ENCODE data around the gene RNF126. TPM values are rescaled to one million over a fixed set of nuclear protein-coding genes. Genes with fewer than 3 reads are reported as not detected.
"Not testable (repeated sequence)": the region's sequence is repeated elsewhere in the genome, so short reads cannot be mapped to it uniquely, and the experiment has no call there.

The RNF126 gene
- total RNA-seq, 2 experiments from 2014 or later, result 71.5 to 80.3 TPM

DNA sequence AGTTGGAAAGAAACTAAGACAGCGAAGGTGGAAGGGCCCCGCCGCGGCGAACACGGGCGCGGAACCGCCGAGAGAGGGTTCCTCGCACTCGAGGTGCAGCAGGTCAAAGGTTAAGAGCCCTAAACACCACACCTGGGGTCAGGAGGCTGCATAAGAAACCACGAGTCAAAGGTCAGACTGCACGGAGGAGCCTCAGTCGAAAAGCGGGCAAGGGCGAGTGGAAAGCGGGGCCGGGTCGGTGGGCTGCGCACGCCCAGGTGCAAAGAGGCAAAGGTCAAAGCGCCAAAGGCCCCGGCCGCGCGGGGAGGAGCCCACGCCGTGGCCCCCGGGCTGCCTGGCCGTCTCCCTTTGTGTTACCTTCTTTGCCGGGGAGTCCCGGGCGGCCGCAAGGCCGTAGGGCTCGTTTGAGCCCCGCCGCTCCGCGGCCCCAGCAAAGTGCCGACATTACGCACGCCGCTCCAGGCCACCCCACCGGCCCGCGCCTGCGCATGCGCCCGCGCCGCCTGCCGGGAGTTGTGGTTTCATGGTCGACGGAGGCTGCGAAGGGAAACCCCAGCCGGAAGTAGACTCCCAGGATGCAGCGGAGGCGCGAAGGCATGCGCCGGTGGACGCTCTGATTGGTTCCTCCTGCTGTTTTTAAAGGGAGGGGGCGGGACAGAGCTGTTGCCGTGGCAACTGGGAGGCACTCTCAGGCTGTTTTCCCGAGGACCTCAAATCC lies 29.8 kb downstream of the RNF126 start, which contains the start of gene POLRMT:
TSS of gene POLRMT (minus strand) at position 470 of the 718 bp plus-strand sequence. CDS start at position 445, 25 bp downstream.
- peak; percentile 98 for DNase-seq
- H3K9me3 Mint-ChIP-seq, result no peaks in the 10 kb centered on the region
- peaks cover 17% of the 10 kb centered on the region for H3K36me3 Mint-ChIP-seq (ENCODE audit: low read depth)
- no peaks in the 10 kb centered on the region for H3K27me3 Mint-ChIP-seq
- peak within 1 kb of the TSS; percentile 91 for H3K27ac Mint-ChIP-seq
- CTCF ChIA-PET, result interaction anchor here (0.7 to 1.3 kb wide), 5 partner anchors 9 to 122 kb away, joined by 3 to 5 read pairs (median 4); no protein-coding TSS in a partner anchor
- peaks cover 22% of the 10 kb centered on the region for H3K4me1 Mint-ChIP-seq
- H3K4me3 Mint-ChIP-seq, result peak within 1 kb of the TSS; percentile 96
- POLR2A ChIA-PET, result interaction anchor here (0.6 kb wide), 1 partner anchor 499 kb away, joined by 3 read pairs; no protein-coding TSS in a partner anchor

- DNase-seq, result peak; percentile 26
- no peaks in the 10 kb centered on the region for H3K27me3 Mint-ChIP-seq
- H3K9me3 Mint-ChIP-seq, result no peaks in the 10 kb centered on the region
- H3K4me1 Mint-ChIP-seq, result peaks cover 22% of the 10 kb centered on the region
- peak overlapping the region; percentile 96 for H3K4me3 Mint-ChIP-seq
- H3K36me3 Mint-ChIP-seq (ENCODE audit: low read depth), result peaks cover 19% of the 10 kb centered on the region
- peak overlapping the region; percentile 91 for H3K27ac Mint-ChIP-seq
- POLR2A ChIA-PET, result interaction anchor here (0.6 kb wide), 1 partner anchor 500 kb away, joined by 3 read pairs; no protein-coding TSS in a partner anchor
- CTCF ChIA-PET, result interaction anchor here (1.1 kb wide), 1 partner anchor 22 kb away, joined by 4 read pairs; no protein-coding TSS in a partner anchor
These were observed 30.4 kb downstream of the RNF126 start for GRCh38 chr19:632579-633067.

GRCh38 chr19:629961-630714 lies 32.9 kb downstream of the RNF126 start:
- H3K36me3 Mint-ChIP-seq (ENCODE audit: low read depth), result peaks cover 21% of the 10 kb centered on the region
- no peak for DNase-seq
- peaks cover 21% of the 10 kb centered on the region for H3K4me1 Mint-ChIP-seq
- CTCF ChIA-PET, result no interaction called here
- H3K27me3 Mint-ChIP-seq, result no peaks in the 10 kb centered on the region
- no peaks in the 10 kb centered on the region for H3K9me3 Mint-ChIP-seq
- POLR2A ChIA-PET, result no interaction called here
- peak overlapping the region; percentile 14 for H3K27ac Mint-ChIP-seq
- no peak overlapping the region for H3K4me3 Mint-ChIP-seq

DNA sequence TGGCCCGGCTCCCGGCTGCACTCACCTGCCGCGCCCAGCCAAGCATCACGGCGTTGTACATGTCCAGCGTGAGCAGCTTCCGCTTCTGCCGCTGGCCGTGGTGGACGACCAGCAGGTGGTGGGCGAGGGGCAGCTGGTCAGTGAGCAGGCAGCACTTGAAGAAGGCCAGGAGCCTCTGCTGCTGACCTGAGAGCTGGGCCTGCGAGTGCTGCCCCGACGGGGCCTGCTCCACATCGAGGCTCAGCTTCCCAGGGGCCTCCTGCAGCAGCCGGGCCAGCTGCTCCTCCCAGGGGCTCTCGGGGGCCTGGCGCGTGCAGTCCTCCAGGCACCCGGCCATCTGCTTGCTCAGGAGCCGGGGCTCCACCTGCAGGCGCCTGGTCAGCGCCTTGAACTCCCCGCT lies 33.5 kb downstream of the RNF126 start:
- H3K27me3 Mint-ChIP-seq, DNase-seq, H3K27ac Mint-ChIP-seq, CTCF ChIA-PET, H3K4me3 Mint-ChIP-seq, H3K9me3 Mint-ChIP-seq, POLR2A ChIA-PET: not testable (repeated sequence)
- Mint-ChIP-seq H3K4me1 (peaks cover 21% of the 10 kb centered on the region), H3K36me3 (ENCODE audit: low read depth) (peaks cover 21% of the 10 kb centered on the region)

- H3K36me3 Mint-ChIP-seq (ENCODE audit: low read depth), result peaks cover 24% of the 10 kb centered on the region
- no peak for DNase-seq
- POLR2A ChIA-PET, result no interaction called here
- no peaks in the 10 kb centered on the region for H3K9me3 Mint-ChIP-seq
- no peak overlapping the region for H3K4me3 Mint-ChIP-seq
- H3K27ac Mint-ChIP-seq, result no peak overlapping the region
- H3K4me1 Mint-ChIP-seq, result peaks cover 13% of the 10 kb centered on the region
- CTCF ChIA-PET, result no interaction called here
- no peaks in the 10 kb centered on the region for H3K27me3 Mint-ChIP-seq
These were observed 34.8 kb downstream of the RNF126 start for GRCh38 chr19:628168-628567.

DNA sequence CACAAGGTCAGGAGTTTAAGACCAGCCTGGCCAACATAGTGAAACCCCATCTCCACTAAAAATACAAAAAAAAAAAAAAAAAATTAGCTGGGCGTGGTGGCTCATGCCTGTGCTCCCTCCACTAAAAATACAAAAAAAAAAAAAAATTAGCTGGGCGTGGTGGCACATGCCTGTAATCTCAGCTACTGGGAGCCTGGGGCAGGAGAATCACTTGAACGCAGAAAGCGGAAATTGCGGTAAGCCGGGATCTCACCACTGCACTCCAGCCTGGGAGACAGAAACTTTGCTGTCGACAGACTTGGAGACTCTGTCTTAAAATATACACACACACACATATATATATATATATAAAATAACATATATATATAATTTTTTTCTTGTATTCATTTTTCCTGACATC lies 36.4 kb downstream of the RNF126 start:
- H3K9me3 Mint-ChIP-seq, POLR2A ChIA-PET, H3K4me3 Mint-ChIP-seq, H3K27ac Mint-ChIP-seq, H3K27me3 Mint-ChIP-seq, H3K4me1 Mint-ChIP-seq, DNase-seq: not testable (repeated sequence)
- CTCF ChIA-PET, result interaction anchor here (1.0 to 1.4 kb wide), 2 partner anchors 54 to 107 kb away, joined by 3 read pairs; no protein-coding TSS in a partner anchor
- peaks cover 23% of the 10 kb centered on the region for H3K36me3 Mint-ChIP-seq (ENCODE audit: low read depth)

DNA sequence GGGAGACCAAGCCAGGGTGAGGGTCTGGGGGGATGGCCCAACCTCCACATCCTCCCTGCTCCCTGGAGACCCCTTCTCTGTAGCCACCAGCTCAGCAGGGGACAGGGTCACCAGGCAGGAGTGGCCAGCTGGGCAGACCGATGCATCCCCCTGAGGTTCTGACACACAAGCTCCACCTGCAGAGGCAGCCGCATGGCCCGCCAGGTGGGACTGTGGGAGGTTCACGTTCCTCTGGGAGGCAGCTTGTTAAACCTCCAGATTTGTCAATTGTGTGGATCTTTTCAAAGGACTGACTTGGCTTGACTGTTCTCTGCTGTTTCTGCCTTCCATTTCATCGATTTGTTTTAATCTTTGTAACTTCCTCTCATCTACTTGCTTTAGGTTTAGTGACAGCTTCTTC lies 37.8 kb downstream of the RNF126 start:
- H3K4me3 Mint-ChIP-seq, result no peak overlapping the region
- POLR2A ChIA-PET, result no interaction called here
- no peak for DNase-seq

GRCh38 chr19:624433-625109 lies 38.4 kb downstream of the RNF126 start:
- Mint-ChIP-seq H3K9me3 (no peaks in the 10 kb centered on the region), H3K36me3 (ENCODE audit: low read depth) (peaks cover 21% of the 10 kb centered on the region), H3K4me1 (peaks cover 3% of the 10 kb centered on the region), H3K27me3 (no peaks in the 10 kb centered on the region), H3K27ac (no peak overlapping the region), H3K4me3 (no peak overlapping the region)
- DNase-seq, result no peak
- POLR2A ChIA-PET, result no interaction called here
- CTCF ChIA-PET, result interaction anchor here (1.3 kb wide), 1 partner anchor 40 kb away, joined by 4 read pairs; no protein-coding TSS in a partner anchor

More for the DNA sequence above, 37.8 kb downstream of the RNF126 start:
- Mint-ChIP-seq H3K36me3 (ENCODE audit: low read depth) (peaks cover 18% of the 10 kb centered on the region), H3K9me3 (no peaks in the 10 kb centered on the region), H3K27ac (no peak overlapping the region), H3K27me3 (no peaks in the 10 kb centered on the region), H3K4me1 (peaks cover 3% of the 10 kb centered on the region)
- CTCF ChIA-PET, result interaction anchor here (1.3 to 1.4 kb wide), 2 partner anchors 41 to 109 kb away, joined by 3 to 4 read pairs; no protein-coding TSS in a partner anchor

GRCh38 chr19:623974-624373 lies 39.0 kb downstream of the RNF126 start:
- no peaks in the 10 kb centered on the region for H3K27me3 Mint-ChIP-seq
- ChIA-PET CTCF (interaction anchor here (0.5 kb wide), 1 partner anchor 12 kb away, joined by 3 read pairs; no protein-coding TSS in a partner anchor), POLR2A (no interaction called here)
- no peaks in the 10 kb centered on the region for H3K9me3 Mint-ChIP-seq
- H3K27ac Mint-ChIP-seq, result no peak overlapping the region
- no peak overlapping the region for H3K4me3 Mint-ChIP-seq
- DNase-seq, result no peak
- peaks cover 2% of the 10 kb centered on the region for H3K4me1 Mint-ChIP-seq
- peaks cover 22% of the 10 kb centered on the region for H3K36me3 Mint-ChIP-seq (ENCODE audit: low read depth)

DNA sequence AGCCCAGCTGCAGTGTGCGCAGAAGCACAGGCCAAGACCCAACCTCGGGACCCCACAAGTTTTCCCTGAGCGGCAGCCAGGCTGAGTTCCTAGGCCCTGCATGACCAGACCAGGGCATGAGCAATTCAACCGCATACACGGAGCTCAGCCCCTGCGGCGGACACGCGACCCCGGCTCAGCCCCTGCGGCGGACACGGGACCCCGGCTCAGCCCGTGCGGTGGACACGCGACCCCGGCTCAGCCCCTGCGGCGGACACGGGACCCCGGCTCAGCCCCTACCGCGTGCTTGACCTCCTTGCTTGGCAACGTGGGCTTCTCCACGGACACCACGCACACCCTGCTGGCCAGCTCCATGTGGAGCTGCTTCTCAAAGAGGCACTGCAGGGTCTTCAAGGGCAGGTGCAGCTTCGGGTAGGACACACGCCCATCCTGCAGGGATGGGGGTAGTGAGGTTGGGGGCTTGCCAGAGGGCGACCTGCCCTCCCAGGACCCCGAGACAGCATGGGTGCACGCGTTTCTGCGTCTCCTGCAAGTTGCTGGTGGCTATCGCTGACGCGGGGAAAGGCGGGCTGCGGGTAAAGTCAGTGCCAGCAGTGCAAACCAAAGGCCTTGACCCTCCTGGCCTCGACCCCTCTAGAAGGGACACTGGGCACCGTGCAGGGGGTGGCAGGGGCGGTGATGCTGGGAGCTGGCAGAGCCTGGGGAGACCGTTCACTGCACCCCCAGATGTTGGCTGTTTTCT lies 39.7 kb downstream of the RNF126 start:
- H3K27me3 Mint-ChIP-seq, result no peaks in the 10 kb centered on the region
- no peak for DNase-seq
- peaks cover 20% of the 10 kb centered on the region for H3K36me3 Mint-ChIP-seq (ENCODE audit: low read depth)
- no peak overlapping the region for H3K27ac Mint-ChIP-seq
- POLR2A ChIA-PET, result no interaction called here
- CTCF ChIA-PET, result interaction anchor here (0.5 kb wide), 1 partner anchor 11 kb away, joined by 3 read pairs; no protein-coding TSS in a partner anchor
- H3K9me3 Mint-ChIP-seq, result no peaks in the 10 kb centered on the region
- no peak overlapping the region for H3K4me3 Mint-ChIP-seq
- H3K4me1 Mint-ChIP-seq, result peaks cover 2% of the 10 kb centered on the region

GRCh38 chr19:622666-623065 lies 40.3 kb downstream of the RNF126 start:
- peaks cover 17% of the 10 kb centered on the region for H3K36me3 Mint-ChIP-seq (ENCODE audit: low read depth)
- no peaks in the 10 kb centered on the region for H3K9me3 Mint-ChIP-seq
- POLR2A ChIA-PET, result no interaction called here
- no peak overlapping the region for H3K4me3 Mint-ChIP-seq
- no peak for DNase-seq
- peaks cover 2% of the 10 kb centered on the region for H3K4me1 Mint-ChIP-seq
- no peak overlapping the region for H3K27ac Mint-ChIP-seq
- CTCF ChIA-PET, result no interaction called here
- H3K27me3 Mint-ChIP-seq, result no peaks in the 10 kb centered on the region

- DNase-seq, result no peak
- Mint-ChIP-seq H3K9me3 (no peaks in the 10 kb centered on the region), H3K27me3 (no peaks in the 10 kb centered on the region), H3K27ac (no peak overlapping the region), H3K4me1 (peaks cover under 1% of the 10 kb centered on the region), H3K4me3 (no peak overlapping the region), H3K36me3 (ENCODE audit: low read depth) (peaks cover 17% of the 10 kb centered on the region)
- CTCF ChIA-PET, result interaction anchor here (0.6 kb wide), 1 partner anchor 36 kb away, joined by 4 read pairs; no protein-coding TSS in a partner anchor
- POLR2A ChIA-PET, result no interaction called here
These were observed 41.2 kb downstream of the RNF126 start for GRCh38 chr19:621819-622218.
